Glomerular endothelial cell (primary cell): ENCODE results near the gene RTP4. TPM values are rescaled to one million over a fixed set of nuclear protein-coding genes. Genes with fewer than 3 reads are reported as not detected.
"Not testable (repeated sequence)": the region's sequence is repeated elsewhere in the genome, so short reads cannot be mapped to it uniquely, and the experiment has no call there.

Experiments
- DNase-seq: peaks from one replicate; pipeline ENCODE4 v3.0.0-alpha.2; 2011; ENCODE audit warnings: low read depth, low spot score; ENCODE audit errors: extremely low read depth
- total RNA-seq: library from RNA; depleted of rRNA; stranded (reverse); fragments of >200 nt; gene quantifications from 2 replicates; pipeline ENCODE4 v1.2.3, GENCODE V29; 2015

The RTP4 gene
- total RNA-seq, 1 donor from 2014 or later, result 4.6 TPM

- no peak for DNase-seq
These were observed 553 bp upstream of the RTP4 start for GRCh38 chr3:187367561-187368103.

DNA sequence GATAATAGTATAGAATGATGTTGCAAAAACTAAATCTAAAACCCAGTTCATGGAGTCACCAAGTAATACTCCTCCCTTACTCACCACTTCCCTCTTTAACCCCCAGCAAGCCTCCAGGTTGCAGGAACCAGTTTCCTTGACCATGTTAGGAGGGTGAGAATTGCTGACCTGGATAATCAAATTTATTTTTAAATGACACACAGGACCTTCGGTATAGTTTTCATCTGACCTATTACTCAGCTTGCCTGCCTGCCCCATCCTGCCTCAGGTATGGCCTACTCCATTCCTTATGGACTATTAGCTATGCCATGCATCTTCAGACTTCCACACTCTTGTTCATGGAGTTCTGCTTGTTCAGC is 883 bp downstream of the RTP4 start:
- DNase-seq, result no peak

DNA sequence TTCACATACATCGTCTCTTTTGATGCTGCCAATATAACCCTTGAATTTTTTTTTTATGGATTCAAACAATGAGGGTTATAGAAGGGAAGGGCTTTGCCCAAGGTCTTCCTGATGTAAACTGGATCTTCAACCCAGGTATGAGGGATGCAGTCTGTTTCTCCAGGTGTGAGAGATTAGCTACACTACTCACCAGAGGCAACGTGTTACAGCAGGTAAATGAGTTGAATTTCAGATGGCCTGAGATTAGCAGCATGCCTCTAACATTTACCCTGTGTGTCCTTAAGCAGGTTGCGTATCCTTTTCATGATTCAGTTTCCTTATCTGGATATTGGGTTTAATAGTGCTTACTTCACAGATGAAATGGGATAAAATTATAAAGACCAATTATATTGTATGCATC is 1.9 kb downstream of the RTP4 start:
- no peak for DNase-seq

DNA sequence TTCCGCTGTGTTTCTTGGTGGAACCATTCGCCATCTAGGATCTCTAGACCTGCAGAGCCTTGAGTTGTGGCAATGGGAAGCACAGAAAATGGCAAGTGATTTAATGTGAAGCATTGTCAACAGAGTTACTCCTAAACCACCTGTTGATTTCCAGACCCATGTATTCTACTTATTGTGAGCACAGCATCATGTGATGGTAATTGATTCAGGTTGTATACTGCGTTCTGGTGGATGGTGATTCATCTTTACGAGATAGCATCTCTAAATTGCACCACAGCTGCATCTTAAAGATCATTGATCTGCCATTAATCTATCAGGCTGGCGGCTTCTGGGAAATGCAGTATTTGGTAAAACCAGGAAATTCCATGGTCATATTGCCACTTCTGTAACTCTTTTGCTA is 7.4 kb downstream of the RTP4 start:
- no peak for DNase-seq

DNA sequence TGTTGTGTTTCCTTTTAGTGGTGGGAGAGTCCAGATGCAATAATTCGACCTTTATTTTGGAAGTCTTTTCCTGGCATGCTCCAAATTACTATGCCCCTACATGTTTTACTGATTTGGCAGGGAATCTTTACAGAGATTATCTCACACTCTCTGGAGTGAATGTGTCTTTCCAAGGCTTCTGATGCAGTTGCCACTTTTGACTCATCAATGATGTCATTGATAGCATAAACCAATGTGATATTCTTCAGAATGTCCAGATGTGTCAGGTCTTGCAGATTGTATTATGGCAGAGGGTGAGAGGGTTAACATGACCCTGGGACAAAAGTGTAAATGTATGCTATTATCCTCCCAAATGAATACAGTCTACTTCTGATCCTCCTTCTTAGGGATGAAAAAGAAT is 9.7 kb downstream of the RTP4 start:
- no peak for DNase-seq

DNA sequence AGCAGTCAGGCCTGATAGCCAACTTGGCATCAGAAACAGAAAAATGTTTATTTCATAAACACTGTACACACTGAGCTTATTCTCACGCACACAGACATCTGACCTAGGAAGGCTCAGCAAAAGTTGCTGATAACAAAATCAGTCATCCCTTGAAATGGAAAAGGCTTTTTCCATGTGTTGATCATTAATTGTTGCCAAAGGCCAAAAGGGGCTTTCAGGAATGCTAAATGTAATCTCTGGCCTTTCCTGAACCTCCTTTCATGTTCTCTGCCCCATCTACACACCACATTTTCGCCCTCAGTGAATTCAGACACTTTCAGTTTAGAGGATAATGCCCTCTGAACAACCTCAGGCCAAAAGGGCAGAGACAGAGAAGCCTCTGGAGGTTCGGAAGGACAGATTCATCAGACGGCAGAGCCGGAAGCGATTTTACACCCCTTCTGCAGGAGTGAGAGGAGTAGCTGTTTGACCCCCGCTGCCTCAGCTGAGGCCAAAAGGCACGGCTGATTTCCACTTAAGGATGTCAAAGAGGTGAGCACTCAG is 14.5 kb downstream of the RTP4 start:
- no peak for DNase-seq

- DNase-seq, result no peak
These were observed 15.1 kb downstream of the RTP4 start for GRCh38 chr3:187383246-187383645.

GRCh38 chr3:187385296-187385695 is 17.1 kb downstream of the RTP4 start:
- DNase-seq, result no peak

DNA sequence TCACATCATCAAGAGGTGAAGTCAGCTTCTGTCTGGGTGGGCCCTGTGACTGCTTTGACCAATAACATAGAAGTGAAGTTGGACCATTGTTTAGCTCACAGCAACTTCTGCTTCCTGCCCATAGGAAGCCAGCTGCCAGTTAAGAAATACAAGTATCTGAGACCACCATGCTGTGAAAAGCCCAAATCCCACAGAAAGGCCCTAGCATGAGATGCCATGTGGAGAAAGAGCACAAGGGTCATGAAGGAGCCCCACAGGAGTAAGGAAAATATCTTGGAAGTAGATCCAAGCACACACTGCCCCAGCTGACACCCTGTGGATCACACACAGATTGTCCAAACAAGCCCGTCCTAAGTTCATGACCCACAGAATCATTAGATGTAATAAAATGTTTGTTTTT is 28.5 kb downstream of the RTP4 start:
- DNase-seq, result no peak

DNA sequence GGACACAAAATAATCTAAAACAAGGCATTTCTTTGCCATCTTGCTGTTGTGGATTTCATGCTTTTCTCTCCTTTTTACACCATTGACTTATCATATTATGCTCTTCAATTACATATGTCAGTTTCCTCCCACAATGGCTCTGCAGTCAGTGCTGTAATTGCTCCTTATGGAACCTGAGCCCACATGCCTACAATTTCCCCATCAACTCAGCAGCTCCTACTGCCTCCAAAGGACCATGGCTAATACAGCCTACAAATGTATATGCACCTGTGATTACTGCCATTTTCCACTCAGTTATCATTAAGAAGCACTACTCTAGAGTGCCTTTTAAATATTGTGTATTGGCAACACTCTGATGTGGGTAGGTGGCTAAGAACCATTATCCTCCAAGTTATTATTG is 30.8 kb downstream of the RTP4 start:
- DNase-seq, result no peak

GRCh38 chr3:187400756-187401155 is 32.6 kb downstream of the RTP4 start:
- DNase-seq, result no peak

DNA sequence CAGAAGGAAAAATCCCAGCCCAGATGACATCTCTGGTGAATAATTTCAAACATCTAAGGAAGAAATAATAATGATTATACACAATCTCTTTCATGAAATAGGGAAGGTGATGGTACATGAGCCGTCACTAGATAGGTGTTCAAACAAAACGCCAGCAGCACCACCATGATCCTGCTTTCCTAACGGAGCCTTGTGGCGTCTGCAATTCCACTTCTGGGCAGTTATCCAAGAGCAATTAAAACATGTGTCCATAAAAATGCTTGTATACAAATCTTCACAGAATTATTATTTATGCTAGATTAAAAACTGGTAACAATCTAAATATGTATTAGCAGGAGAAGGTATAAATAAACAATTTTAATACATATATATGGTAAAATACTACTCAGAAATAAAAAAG is 33.7 kb downstream of the RTP4 start:
- no peak for DNase-seq

DNA sequence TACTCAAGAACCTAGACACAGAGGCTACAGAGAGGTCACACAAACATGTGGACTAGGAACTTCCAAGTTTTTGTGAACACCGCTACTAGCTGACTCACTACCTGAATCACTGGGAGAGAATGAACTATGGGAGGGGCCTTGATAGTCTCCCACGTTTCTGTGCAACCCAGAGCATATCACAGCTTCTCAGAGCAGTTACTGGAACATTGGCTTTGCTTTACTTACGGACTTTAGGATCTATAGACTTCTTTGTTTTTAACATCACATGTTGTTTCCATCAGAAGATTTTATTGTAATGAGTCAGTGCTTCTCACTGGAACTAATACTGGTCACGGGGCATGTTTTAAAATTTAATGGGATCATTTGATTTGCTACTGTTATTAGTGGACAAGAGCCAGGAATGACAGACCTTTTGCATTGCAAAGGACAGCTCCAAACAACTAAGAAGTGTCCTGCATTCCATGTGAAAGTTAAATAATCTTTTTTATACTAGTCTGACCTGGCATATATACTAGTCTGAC is 35.6 kb downstream of the RTP4 start:
- no peak for DNase-seq

DNA sequence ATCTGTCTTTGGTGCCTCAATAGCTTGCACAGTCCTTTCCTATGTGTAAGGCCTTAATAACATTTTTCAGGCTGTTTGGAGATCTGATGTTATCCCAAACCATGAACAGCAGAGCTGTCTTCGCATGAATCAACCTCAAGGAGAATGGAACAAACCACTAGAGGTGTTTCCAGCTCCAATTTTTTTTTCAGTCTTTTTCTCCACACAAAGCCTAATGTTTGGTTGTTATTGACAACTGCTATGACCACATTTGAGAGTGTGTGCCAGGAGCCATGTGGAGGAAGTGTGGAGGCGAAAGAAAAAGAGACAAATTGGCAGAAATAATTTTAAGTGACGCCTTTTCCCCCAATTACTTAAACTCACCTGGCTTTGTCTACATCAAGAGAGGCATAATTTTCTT is 38.7 kb downstream of the RTP4 start:
- DNase-seq, result no peak

DNA sequence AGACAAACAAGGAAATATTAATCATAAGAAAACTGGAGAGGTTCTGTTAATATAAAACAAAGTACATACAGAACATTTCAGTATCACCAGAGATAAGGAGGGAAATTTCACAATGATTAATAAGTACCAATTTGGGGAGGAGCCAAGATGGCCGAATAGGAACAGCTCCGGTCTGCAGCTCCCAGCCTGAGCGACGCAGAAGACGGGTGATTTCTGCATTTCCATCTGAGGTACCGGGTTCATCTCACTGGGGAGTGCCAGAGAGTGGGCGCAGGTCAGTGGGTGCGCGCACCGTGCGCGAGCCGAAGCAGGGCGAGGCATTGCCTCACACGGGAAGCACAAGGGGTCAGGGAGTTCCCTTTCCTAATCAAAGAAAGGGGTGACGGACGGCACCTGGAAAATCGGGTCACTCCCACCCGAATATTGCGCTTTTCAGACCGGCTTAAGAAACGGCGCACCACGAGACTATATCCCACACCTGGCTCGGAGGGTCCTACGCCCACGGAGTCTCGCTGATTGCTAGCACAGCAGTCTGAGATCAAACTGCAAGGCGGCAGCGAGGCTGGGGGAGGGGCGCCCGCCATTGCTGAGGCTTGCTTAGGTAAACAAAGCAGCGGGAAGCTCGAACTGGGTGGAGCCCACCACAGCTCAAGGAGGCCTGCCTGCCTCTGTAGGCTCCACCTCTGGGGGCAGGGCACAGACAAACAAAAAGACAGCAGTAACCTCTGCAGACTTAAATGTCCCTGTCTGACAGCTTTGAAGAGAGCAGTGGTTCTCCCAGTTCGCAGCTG is 44.0 kb downstream of the RTP4 start:
- not testable (repeated sequence) for DNase-seq

Other genes with a start within 250 kb of the RTP4 start
- 14.7 and 19.3 TPM in 2 replicates for gene RPL39L, start 228.9 kb upstream of the RTP4 start, total RNA-seq
- gene RTP1, start 170.9 kb upstream of the RTP4 start, total RNA-seq, result not detected in 2 replicates
- 1.8 and 4.6 TPM in 2 replicates for gene MASP1, start 76.6 kb upstream of the RTP4 start, total RNA-seq